Adrenal gland (tissue), 5 donors: ENCODE results near the gene OPCML.

Experiments
- POLR2A ChIP-seq, 2 donors: fragments of 450-650 bp; IDR thresholded peaks; one replicate each; pipeline ENCODE4 v1.6.1; 2017; ENCODE audit warnings: antibody characterized with exemption in 2 of 2, mild to moderate bottlenecking in 2 of 2, moderate library complexity in 1 of 2
- TF ChIP-seq, protein P1 (sequence below), 6 experiments: fragments of 450-650 bp in 4 of 6; fragments of 200-600 bp in 2 of 6; sonication (generic) in 1 of 6; IDR thresholded peaks; 1 replicate in 5 of 6; 2 replicates in 1 of 6; pipeline versions ENCODE4 v1.5.1 to v1.8.0; 2016 to 2021; ENCODE audit warnings: antibody characterized with exemption in 6 of 6, mild to moderate bottlenecking in 2 of 6, moderate library complexity in 1 of 6
- donor health status: DM: no; HTN: no; CAD: no.

GRCh38 chr11:133311230-133311629, 221.1 kb downstream of the OPCML start:
- TF ChIP-seq, protein P1, sequence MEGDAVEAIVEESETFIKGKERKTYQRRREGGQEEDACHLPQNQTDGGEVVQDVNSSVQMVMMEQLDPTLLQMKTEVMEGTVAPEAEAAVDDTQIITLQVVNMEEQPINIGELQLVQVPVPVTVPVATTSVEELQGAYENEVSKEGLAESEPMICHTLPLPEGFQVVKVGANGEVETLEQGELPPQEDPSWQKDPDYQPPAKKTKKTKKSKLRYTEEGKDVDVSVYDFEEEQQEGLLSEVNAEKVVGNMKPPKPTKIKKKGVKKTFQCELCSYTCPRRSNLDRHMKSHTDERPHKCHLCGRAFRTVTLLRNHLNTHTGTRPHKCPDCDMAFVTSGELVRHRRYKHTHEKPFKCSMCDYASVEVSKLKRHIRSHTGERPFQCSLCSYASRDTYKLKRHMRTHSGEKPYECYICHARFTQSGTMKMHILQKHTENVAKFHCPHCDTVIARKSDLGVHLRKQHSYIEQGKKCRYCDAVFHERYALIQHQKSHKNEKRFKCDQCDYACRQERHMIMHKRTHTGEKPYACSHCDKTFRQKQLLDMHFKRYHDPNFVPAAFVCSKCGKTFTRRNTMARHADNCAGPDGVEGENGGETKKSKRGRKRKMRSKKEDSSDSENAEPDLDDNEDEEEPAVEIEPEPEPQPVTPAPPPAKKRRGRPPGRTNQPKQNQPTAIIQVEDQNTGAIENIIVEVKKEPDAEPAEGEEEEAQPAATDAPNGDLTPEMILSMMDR (IDR thresholded peaks at IDR 0.05): no peak
- no peak for TF ChIP-seq POLR2A (IDR thresholded peaks at IDR 0.05)
